AG09319 (cell line): Measurements from ENCODE around the gene HOXD3.

ENCODE experiments used
- DNase-seq: peaks from one replicate; pipeline ENCODE4 v3.0.0-alpha.2; 2010; ENCODE audit warnings: low read depth; ENCODE audit errors: extremely low read depth
- CTCF ChIP-seq: IDR thresholded peaks from 2 replicates; pipeline ENCODE4 v1.5.1; 2011; ENCODE audit warnings: low read depth, mild to moderate bottlenecking, inconsistent platforms, low read length, moderate library complexity

Gene HOXD3

DNA sequence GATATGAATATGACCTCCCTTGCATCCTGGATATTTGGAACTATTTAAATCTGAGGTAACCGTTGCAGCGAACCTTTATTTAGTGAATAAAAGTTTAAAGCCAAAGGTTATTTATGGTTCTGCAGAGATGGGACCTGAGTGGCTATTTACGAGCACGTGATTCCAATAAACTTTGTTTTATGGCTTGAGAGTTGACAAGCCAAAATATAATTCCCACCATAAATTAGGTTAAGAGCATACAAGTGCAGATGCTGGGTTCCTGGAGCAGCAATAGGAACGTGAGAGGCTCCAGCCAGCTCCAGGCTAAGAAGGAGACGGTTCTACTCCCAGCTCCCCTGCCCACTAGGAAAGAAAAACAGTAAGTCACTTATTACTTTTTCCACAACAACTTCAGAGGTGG, 11.0 kb upstream of the HOXD3 start:
- no peak for DNase-seq
- no peak for TF ChIP-seq CTCF

GRCh38 chr2:176146645-176147044, 10.5 kb upstream of the HOXD3 start:
- DNase-seq: no peak
- TF ChIP-seq CTCF: no peak

- no peak for DNase-seq
- no peak for TF ChIP-seq CTCF
Measured at GRCh38 chr2:176147210-176147799, 9.8 kb upstream of the HOXD3 start.

- DNase-seq: no peak
- TF ChIP-seq CTCF: no peak
Measured at GRCh38 chr2:176147800-176148496, 9.2 kb upstream of the HOXD3 start.

GRCh38 chr2:176148751-176149421, 8.2 kb upstream of the HOXD3 start:
- no peak for DNase-seq
- TF ChIP-seq CTCF: no peak

DNA sequence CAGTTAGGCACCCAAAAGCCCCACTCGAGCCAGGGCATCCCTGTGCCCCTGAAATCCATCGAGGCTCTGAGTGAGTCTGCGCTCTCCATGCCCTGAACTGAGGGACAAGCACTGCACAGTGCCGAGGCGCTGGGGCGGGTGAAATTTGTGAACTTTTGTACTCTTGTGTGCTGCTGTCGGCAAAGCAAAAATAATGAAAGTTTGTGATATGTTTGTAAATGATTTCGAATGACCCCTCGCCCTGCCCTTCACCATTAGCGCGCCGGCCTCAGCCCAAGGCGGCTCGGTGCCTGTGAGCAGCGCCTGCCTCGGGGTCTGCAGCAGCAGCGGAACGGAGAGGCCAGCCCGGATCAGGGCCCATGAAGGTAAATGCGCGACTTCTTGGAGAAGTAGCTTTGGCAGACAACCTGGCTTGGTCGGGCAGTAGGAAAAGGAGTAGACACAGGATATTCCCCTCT, 7.6 kb upstream of the HOXD3 start:
- DNase-seq: no peak
- TF ChIP-seq CTCF: no peak

- DNase-seq: no peak
- no peak for TF ChIP-seq CTCF
Measured at GRCh38 chr2:176149939-176150583, 7.0 kb upstream of the HOXD3 start.
